Purkinje cell (primary cell): ENCODE results near the gene LRRC39. TPM values are rescaled to one million over a fixed set of nuclear protein-coding genes. Genes with fewer than 3 reads are reported as not detected.

Experiments used
- polyA plus RNA-seq: library from polyadenylated mRNA; unstranded; fragments of >200 nt; fragmentation: Nextera tagmentation; gene quantifications from 2 replicates; pipeline ENCODE4 v1.2.1, GENCODE V29; 2014

LRRC39 gene
- polyA plus RNA-seq = 2.4 and 4.7 TPM in 2 replicates

GRCh38 chr1:100178091-100178490 lies at the start of gene LRRC39:
Gene LRRC39 (minus strand): TSS chr1:100178256. CDS start chr1:100168516, 9,740 bp downstream.

DNA sequence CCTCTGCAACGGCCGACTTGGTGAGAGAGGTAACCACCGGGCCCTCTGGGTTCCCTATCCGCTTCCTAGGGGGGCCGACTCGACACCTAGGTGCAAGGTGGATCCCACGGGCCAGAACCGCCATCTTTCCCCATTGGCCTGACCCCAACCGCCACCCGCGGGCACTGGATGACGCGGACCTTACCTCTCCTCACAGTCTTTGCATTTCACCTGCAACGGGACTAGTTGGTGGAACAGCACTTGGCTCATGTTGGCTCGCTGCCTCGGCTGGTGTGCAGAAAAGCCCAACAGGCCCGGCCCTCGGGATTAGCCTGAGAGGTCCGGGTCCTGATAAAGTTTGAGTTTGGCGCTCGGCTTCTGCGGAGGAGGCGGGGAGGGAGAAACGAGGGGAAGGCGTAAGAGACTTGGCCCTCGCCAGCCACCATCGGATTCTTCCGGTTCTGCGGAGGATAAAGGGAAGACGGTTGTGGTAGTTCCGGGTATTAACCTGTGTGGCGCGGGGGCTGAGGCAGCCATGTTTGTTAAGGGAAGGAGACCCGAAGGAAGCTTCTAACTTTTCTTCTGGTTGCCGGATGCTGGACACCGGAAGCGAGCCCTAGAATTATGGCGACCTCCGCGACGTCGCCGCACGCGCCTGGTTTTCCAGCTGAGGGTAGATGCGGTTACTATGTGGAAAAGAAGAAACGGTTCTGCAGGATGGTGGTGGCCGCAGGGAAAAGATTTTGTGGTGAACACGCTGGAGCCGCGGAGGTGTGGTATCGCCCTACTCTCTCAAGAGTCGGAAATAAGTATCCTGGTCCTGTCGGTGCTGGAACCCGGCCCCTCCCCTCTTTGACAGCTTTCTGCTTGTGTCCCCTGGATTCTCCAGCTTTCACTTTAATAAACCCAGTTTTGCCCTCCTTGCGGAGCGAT lies 45.2 kb downstream of the LRRC39 start, which contains the start of the genes SASS6 and TRMT13:
TSS of gene SASS6 (minus strand) at position 365 of the 912 bp plus-strand sequence. CDS start at position 249, 116 bp downstream.
TSS of gene TRMT13 (plus strand) at position 598 of the 912 bp plus-strand sequence. CDS start at position 604, 6 bp downstream.

Other genes with a start within 250 kb of the LRRC39 start
- gene SLC35A3, start 208.3 kb downstream of the LRRC39 start, polyA plus RNA-seq = 26.2 and 30.4 TPM in 2 replicates
- 5.8 and 6.6 TPM in 2 replicates for gene SASS6, start 45.3 kb downstream of the LRRC39 start, polyA plus RNA-seq
- 12.9 and 13.7 TPM in 2 replicates for gene TRMT13, start 45.1 kb downstream of the LRRC39 start, polyA plus RNA-seq
- gene DBT, start 71.6 kb upstream of the LRRC39 start, polyA plus RNA-seq = 6.3 and 7.9 TPM in 2 replicates
- gene RTCA, start 88.0 kb upstream of the LRRC39 start, polyA plus RNA-seq = 57.3 and 70.8 TPM in 2 replicates
- gene CDC14A, start 174.2 kb upstream of the LRRC39 start, polyA plus RNA-seq = 0.83 and 4.2 TPM in 2 replicates